ENCODE data around the gene EIF4E1B. TPM values are rescaled to one million over a fixed set of nuclear protein-coding genes. Genes with fewer than 3 reads are reported as not detected.

Gene EIF4E1B
- total RNA-seq, 4 donors from 2014 or later: not detected

DNA sequence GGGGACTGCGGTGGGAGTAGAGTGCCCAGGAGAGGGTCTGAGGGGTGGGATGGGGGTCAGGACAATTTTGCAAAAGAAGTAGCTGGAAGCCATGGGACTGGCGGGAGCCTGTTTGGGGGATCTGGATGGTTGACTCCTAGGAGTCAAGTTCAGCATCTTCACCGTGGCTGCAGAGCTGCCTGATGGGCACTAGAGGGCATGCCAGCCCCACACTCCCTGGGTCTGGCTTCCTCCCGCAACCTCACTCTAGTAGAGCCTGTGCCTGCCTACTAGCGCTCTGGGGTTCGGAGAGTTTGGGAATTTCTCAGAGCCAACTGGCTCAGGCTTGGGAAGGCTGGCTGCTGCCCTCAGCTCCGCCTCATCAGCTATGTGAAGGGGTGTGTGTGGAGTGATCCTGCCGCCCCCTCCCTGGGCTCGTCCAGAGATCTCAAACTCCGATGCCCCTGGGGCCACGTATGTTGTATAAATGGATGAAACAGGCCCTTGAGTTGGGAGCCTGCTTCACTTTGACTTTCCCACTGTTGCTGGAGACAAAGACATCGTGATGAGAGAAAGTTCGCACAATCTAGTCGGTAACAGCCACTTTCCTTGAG, 27.6 kb downstream of the EIF4E1B start:
- peak in 1 of 2 donors; percentile 12 for TF ChIP-seq POLR2AphosphoS5 (IDR thresholded peaks at IDR 0.05)
- no peak for TF ChIP-seq POLR2A (IDR thresholded peaks at IDR 0.05; ENCODE audit: low read depth)
- TF ChIP-seq EP300 (IDR thresholded peaks at IDR 0.05): no peak
- TF ChIP-seq, protein P1, sequence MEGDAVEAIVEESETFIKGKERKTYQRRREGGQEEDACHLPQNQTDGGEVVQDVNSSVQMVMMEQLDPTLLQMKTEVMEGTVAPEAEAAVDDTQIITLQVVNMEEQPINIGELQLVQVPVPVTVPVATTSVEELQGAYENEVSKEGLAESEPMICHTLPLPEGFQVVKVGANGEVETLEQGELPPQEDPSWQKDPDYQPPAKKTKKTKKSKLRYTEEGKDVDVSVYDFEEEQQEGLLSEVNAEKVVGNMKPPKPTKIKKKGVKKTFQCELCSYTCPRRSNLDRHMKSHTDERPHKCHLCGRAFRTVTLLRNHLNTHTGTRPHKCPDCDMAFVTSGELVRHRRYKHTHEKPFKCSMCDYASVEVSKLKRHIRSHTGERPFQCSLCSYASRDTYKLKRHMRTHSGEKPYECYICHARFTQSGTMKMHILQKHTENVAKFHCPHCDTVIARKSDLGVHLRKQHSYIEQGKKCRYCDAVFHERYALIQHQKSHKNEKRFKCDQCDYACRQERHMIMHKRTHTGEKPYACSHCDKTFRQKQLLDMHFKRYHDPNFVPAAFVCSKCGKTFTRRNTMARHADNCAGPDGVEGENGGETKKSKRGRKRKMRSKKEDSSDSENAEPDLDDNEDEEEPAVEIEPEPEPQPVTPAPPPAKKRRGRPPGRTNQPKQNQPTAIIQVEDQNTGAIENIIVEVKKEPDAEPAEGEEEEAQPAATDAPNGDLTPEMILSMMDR (IDR thresholded peaks at IDR 0.05): peak; percentile 56 to 92 (median 66)
- no peak overlapping the region for H3K4me3 ChIP-seq
- peaks cover 13 to 28% (median 22%) of the 10 kb centered on the region in 4 donors for H3K4me1 ChIP-seq
- WGBS: 62% methylated on average over 10 of the region's 14 CpGs
- peaks cover 7 to 49% (median 46%) of the 10 kb centered on the region in 4 donors for H3K36me3 ChIP-seq
- H3K27me3 ChIP-seq: peaks cover 0 to 9% (median 2%) of the 10 kb centered on the region in 4 donors
- intact Hi-C loops (cut with DNase I): loop anchor here (5.0 kb wide), 1 partner anchor 299 kb away; no protein-coding TSS in a partner anchor
- no peak for DNase-seq (ENCODE audit: extremely low spot score)
- H3K9me3 ChIP-seq: no peaks in the 10 kb centered on the region
- H3K27ac ChIP-seq (replicated peaks in 1 of 4): no peak overlapping the region

GRCh38 chr5:176658817-176659511, 28.5 kb downstream of the EIF4E1B start:
- no peak overlapping the region for H3K27ac ChIP-seq (replicated peaks in 1 of 4)
- WGBS: 72% methylated on average over 10 of the region's 11 CpGs

GRCh38 chr5:176659512-176659839, 29.0 kb downstream of the EIF4E1B start:
- no peak for DNase-seq (ENCODE audit: extremely low spot score)
- WGBS: 78% methylated on average over 7 of the region's 7 CpGs
- no peak overlapping the region for H3K27ac ChIP-seq (replicated peaks in 1 of 4)
- H3K9me3 ChIP-seq: no peaks in the 10 kb centered on the region
- intact Hi-C loops (cut with DNase I): loop anchor here (5.0 kb wide), 1 partner anchor 298 kb away; no protein-coding TSS in a partner anchor
- TF ChIP-seq POLR2AphosphoS5 (IDR thresholded peaks at IDR 0.05): no peak
- no peak for TF ChIP-seq EP300 (IDR thresholded peaks at IDR 0.05)
- TF ChIP-seq POLR2A (IDR thresholded peaks at IDR 0.05; ENCODE audit: low read depth): no peak
- TF ChIP-seq, protein P1 (IDR thresholded peaks at IDR 0.05): no peak
- no peak overlapping the region for H3K4me3 ChIP-seq
- peaks cover 13 to 28% (median 22%) of the 10 kb centered on the region in 4 donors for H3K4me1 ChIP-seq
- H3K36me3 ChIP-seq: peaks cover 0 to 35% (median 32%) of the 10 kb centered on the region in 4 donors
- H3K27me3 ChIP-seq: peaks cover 0 to 23% (median 4%) of the 10 kb centered on the region in 4 donors

More at GRCh38 chr5:176658817-176659511, 28.5 kb downstream of the EIF4E1B start:
- Histone ChIP-seq H3K9me3 (no peaks in the 10 kb centered on the region), H3K27me3 (peaks cover 0 to 18% (median 2%) of the 10 kb centered on the region in 4 donors), H3K4me3 (peak overlapping the region in 1 of 4 donors; percentile 23), H3K4me1 (peaks cover 13 to 28% (median 22%) of the 10 kb centered on the region in 4 donors), H3K36me3 (peaks cover 0 to 40% (median 37%) of the 10 kb centered on the region in 4 donors)
- no peak for DNase-seq (ENCODE audit: extremely low spot score)
- intact Hi-C loops (cut with DNase I): loop anchor here (5.0 kb wide), 1 partner anchor 298 kb away; no protein-coding TSS in a partner anchor
- TF ChIP-seq, protein P1 (IDR thresholded peaks at IDR 0.05): no peak
- TF ChIP-seq POLR2AphosphoS5 (IDR thresholded peaks at IDR 0.05) (no peak), EP300 (IDR thresholded peaks at IDR 0.05) (no peak), POLR2A (IDR thresholded peaks at IDR 0.05; ENCODE audit: low read depth) (no peak)

GRCh38 chr5:176659860-176660461, 29.5 kb downstream of the EIF4E1B start:
- intact Hi-C loops (cut with DNase I): loop anchor here (5.0 kb wide), 1 partner anchor 297 kb away; no protein-coding TSS in a partner anchor
- WGBS: 79% methylated on average over 4 of the region's 4 CpGs

More at GRCh38 chr5:176659860-176660461, 29.5 kb downstream of the EIF4E1B start:
- TF ChIP-seq POLR2AphosphoS5 (IDR thresholded peaks at IDR 0.05) (no peak), EP300 (IDR thresholded peaks at IDR 0.05) (no peak), POLR2A (IDR thresholded peaks at IDR 0.05; ENCODE audit: low read depth) (no peak)
- TF ChIP-seq, protein P1 (IDR thresholded peaks at IDR 0.05): no peak
- DNase-seq (ENCODE audit: extremely low spot score): no peak
- peaks cover 13 to 28% (median 22%) of the 10 kb centered on the region in 4 donors for H3K4me1 ChIP-seq
- peaks cover 0 to 30% (median 27%) of the 10 kb centered on the region in 4 donors for H3K36me3 ChIP-seq
- peaks cover 0 to 28% (median 8%) of the 10 kb centered on the region in 4 donors for H3K27me3 ChIP-seq
- no peak overlapping the region for H3K27ac ChIP-seq (replicated peaks in 1 of 4)
- H3K9me3 ChIP-seq: no peaks in the 10 kb centered on the region
- no peak overlapping the region for H3K4me3 ChIP-seq
